DOHH2 (cell line): Measurements from ENCODE around the gene WRAP53.
A peak's percentile ranks its signal among the peaks of the same experiment; 100 is the strongest.

Experiments used
- H3F3A ChIP-seq: fragments of 200-600 bp; sonication (generic), shearing (Covaris generic); 2 replicates; pipeline ENCODE4 v1.6.0; 2016; ENCODE audit warnings: antibody characterized with exemption, mild to moderate bottlenecking; ENCODE audit not compliant: control insufficient read depth, insufficient read depth
- H3K27ac ChIP-seq: fragments of 200-600 bp; sonication (generic); 2 replicates; pipeline ENCODE4 v1.5.1; 2014; ENCODE audit warnings: low read depth, mild to moderate bottlenecking, low read length, moderate library complexity
- H3K27me3 ChIP-seq: fragments of 200-600 bp; sonication (generic); 2 replicates; pipeline ENCODE4 v1.6.1; 2014; ENCODE audit warnings: mild to moderate bottlenecking, low read length, mixed read lengths; ENCODE audit not compliant: control insufficient read depth
- H3K36me3 ChIP-seq: fragments of 200-600 bp; sonication (generic); 2 replicates; pipeline ENCODE4 v1.6.1; 2014; ENCODE audit warnings: mild to moderate bottlenecking, low read length, moderate library complexity, mixed read lengths; ENCODE audit not compliant: control insufficient read depth
- H3K4me1 ChIP-seq: fragments of 200-600 bp; sonication (generic); 2 replicates; pipeline ENCODE4 v1.6.1; 2014; ENCODE audit warnings: mild to moderate bottlenecking, low read length, mixed read lengths; ENCODE audit not compliant: control insufficient read depth
- H3K4me2 ChIP-seq: fragments of 200-600 bp; sonication (generic); 2 replicates; pipeline ENCODE4 v1.6.0; 2014; ENCODE audit warnings: mild to moderate bottlenecking, low read length, moderate library complexity
- H3K4me3 ChIP-seq: fragments of 200-600 bp; sonication (generic); 2 replicates; pipeline ENCODE4 v1.5.1; 2014; ENCODE audit warnings: mild to moderate bottlenecking, low read length, mixed read lengths
- H3K79me2 ChIP-seq: fragments of 200-600 bp; sonication (generic); 2 replicates; pipeline ENCODE4 v1.6.1; 2014; ENCODE audit warnings: mild to moderate bottlenecking, low read length, mixed read lengths; ENCODE audit not compliant: control insufficient read depth
- H3K9me2 ChIP-seq: fragments of 200-600 bp; sonication (generic); replicated peaks from 2 replicates; pipeline ENCODE4 v1.6.1; 2014; ENCODE audit warnings: mild to moderate bottlenecking, low read length, mixed read lengths; ENCODE audit not compliant: control insufficient read depth
- H3K9me3 ChIP-seq: fragments of 200-600 bp; sonication (generic); 2 replicates; pipeline ENCODE4 v1.6.1; 2014; ENCODE audit warnings: antibody characterized with exemption, low read length, mixed read lengths; ENCODE audit not compliant: control insufficient read depth, insufficient read depth
- H4K20me1 ChIP-seq: fragments of 200-600 bp; sonication (generic); 2 replicates; pipeline ENCODE4 v1.6.0; 2014; ENCODE audit warnings: low read depth, mild to moderate bottlenecking, antibody characterized with exemption, low read length, moderate library complexity; ENCODE audit not compliant: control insufficient read depth, insufficient read depth
- EZH2phosphoT487 ChIP-seq: fragments of 200-600 bp; sonication (generic); IDR thresholded peaks from 2 replicates; pipeline ENCODE4 v1.6.1; 2017; ENCODE audit warnings: borderline replicate concordance, mild to moderate bottlenecking, antibody characterized with exemption, low read length, moderate library complexity, mixed read lengths
- TF ChIP-seq, protein P1 (sequence below): fragments of 200-600 bp; sonication (generic); IDR thresholded peaks from one replicate; pipeline ENCODE4 v1.5.1; 2014; ENCODE audit warnings: antibody characterized with exemption, mild to moderate bottlenecking, low read depth, low read length; ENCODE audit not compliant: poor library complexity, severe bottlenecking

The WRAP53 gene

DNA sequence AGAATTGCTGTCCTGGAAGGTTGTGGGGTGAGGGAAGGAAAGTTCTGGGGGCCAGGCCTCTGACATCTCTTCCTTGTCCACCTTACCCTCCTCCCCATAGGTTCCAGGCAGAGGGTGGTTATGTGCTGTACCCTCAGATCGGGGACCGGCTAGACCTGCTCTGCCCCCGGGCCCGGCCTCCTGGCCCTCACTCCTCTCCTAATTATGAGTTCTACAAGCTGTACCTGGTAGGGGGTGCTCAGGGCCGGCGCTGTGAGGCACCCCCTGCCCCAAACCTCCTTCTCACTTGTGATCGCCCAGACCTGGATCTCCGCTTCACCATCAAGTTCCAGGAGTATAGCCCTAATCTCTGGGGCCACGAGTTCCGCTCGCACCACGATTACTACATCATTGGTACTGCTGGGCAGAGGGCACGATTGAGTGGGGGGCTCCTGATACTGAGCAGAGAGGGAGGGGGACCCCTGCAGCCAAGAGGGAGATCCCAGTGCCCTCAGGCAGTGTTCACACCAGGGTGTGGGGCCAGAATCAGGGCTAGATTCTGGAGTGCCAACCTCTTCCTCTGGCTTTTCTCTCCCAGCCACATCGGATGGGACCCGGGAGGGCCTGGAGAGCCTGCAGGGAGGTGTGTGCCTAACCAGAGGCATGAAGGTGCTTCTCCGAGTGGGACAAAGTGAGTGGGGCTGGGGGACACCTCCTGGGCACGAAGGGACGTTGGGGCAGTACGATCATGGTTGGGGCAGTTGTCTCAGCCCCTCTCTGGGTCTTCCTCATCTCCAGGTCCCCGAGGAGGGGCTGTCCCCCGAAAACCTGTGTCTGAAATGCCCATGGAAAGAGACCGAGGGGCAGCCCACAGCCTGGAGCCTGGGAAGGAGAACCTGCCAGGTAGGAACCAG, 19.8 kb downstream of the WRAP53 start:
- Histone ChIP-seq H3K79me2 (no peaks in the 10 kb centered on the region), H4K20me1 (0 out of 2 replicates have a peak, but pooled peaks cover 3% of the 10 kb centered on the region)

DNA sequence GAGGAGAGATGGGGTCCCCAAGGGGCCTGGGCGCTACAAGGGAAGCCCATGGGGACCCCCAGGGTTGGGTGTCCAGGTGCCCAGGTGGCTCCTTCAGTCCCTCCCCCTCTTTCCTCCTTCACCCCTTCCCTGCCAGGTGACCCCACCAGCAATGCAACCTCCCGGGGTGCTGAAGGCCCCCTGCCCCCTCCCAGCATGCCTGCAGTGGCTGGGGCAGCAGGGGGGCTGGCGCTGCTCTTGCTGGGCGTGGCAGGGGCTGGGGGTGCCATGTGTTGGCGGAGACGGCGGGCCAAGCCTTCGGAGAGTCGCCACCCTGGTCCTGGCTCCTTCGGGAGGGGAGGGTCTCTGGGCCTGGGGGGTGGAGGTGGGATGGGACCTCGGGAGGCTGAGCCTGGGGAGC, 20.8 kb downstream of the WRAP53 start:
- H3K9me3 ChIP-seq, result no peaks in the 10 kb centered on the region
- H3K4me3 ChIP-seq, result no peak overlapping the region
- 0 out of 2 replicates have a peak, but pooled peaks cover 3% of the 10 kb centered on the region for H4K20me1 ChIP-seq
- peaks cover 53% of the 10 kb centered on the region for H3K27me3 ChIP-seq
- H3K4me2 ChIP-seq, result no peak overlapping the region
- 0 out of 2 replicates have a peak, but pooled peaks cover 2% of the 10 kb centered on the region for H3F3A ChIP-seq
- peaks cover 37% of the 10 kb centered on the region for H3K4me1 ChIP-seq
- H3K27ac ChIP-seq, result no peak overlapping the region
- H3K36me3 ChIP-seq, result no peaks in the 10 kb centered on the region
- no peaks in the 10 kb centered on the region for H3K9me2 ChIP-seq
- no peaks in the 10 kb centered on the region for H3K79me2 ChIP-seq
- TF ChIP-seq, protein P1, sequence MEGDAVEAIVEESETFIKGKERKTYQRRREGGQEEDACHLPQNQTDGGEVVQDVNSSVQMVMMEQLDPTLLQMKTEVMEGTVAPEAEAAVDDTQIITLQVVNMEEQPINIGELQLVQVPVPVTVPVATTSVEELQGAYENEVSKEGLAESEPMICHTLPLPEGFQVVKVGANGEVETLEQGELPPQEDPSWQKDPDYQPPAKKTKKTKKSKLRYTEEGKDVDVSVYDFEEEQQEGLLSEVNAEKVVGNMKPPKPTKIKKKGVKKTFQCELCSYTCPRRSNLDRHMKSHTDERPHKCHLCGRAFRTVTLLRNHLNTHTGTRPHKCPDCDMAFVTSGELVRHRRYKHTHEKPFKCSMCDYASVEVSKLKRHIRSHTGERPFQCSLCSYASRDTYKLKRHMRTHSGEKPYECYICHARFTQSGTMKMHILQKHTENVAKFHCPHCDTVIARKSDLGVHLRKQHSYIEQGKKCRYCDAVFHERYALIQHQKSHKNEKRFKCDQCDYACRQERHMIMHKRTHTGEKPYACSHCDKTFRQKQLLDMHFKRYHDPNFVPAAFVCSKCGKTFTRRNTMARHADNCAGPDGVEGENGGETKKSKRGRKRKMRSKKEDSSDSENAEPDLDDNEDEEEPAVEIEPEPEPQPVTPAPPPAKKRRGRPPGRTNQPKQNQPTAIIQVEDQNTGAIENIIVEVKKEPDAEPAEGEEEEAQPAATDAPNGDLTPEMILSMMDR, result no peak
- no peak for TF ChIP-seq EZH2phosphoT487

More for the DNA sequence above, 19.8 kb downstream of the WRAP53 start:
- H3K4me1 ChIP-seq, result peaks cover 37% of the 10 kb centered on the region
- H3K9me2 ChIP-seq, result no peaks in the 10 kb centered on the region
- no peak overlapping the region for H3K27ac ChIP-seq
- peaks cover 45% of the 10 kb centered on the region for H3K27me3 ChIP-seq
- peaks cover 1% of the 10 kb centered on the region; the same call in 1 of the 2 replicates for H3K36me3 ChIP-seq
- H3K4me3 ChIP-seq, result no peak overlapping the region
- H3F3A ChIP-seq, result 0 out of 2 replicates have a peak, but pooled peaks cover 2% of the 10 kb centered on the region
- H3K4me2 ChIP-seq, result no peak overlapping the region
- no peak for TF ChIP-seq EZH2phosphoT487
- TF ChIP-seq, protein P1, result no peak
- no peaks in the 10 kb centered on the region for H3K9me3 ChIP-seq

DNA sequence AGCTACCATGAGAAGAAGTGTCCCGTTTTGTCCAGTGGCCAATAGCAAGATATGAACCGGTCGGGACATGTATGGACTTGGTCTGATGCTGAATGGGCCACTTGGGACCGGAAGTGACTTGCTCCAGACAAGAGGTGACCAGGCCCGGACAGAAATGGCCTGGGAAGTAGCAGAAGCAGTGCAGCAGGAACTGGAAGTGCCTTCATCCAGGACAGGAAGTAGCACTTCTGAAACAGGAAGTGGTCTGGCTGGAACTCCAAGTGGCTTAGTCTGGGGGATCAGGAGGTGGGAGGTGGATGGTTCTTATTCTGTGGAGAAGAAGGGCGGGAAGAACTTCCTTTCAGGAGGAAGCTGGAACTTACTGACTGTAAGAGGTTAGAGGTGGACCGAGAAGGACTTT, 22.0 kb downstream of the WRAP53 start:
- Histone ChIP-seq H3K27ac (no peak overlapping the region), H3K4me2 (peak overlapping the region; percentile 42), H3K79me2 (no peaks in the 10 kb centered on the region), H3K27me3 (peaks cover 53% of the 10 kb centered on the region), H3K36me3 (no peaks in the 10 kb centered on the region), H3K4me1 (peaks cover 29% of the 10 kb centered on the region), H4K20me1 (no peaks in the 10 kb centered on the region), H3K9me3 (no peaks in the 10 kb centered on the region), H3K4me3 (peak overlapping the region; percentile 27), H3K9me2 (no peaks in the 10 kb centered on the region), H3F3A (0 out of 2 replicates have a peak, but pooled peaks cover 2% of the 10 kb centered on the region)
- TF ChIP-seq, protein P1, result no peak
- TF ChIP-seq EZH2phosphoT487, result no peak
